Cortex of kidney (tissue), 1 donor: Measurements from ENCODE around the gene ALOX15B.
"Not testable (repeated sequence)": the region's sequence is repeated elsewhere in the genome, so short reads cannot be mapped to it uniquely, and the experiment has no call there.

Experiments
- DNase-seq: peaks from one replicate; lab custom pipeline; 2025; lab: John Stamatoyannopoulos, UW

Gene ALOX15B

GRCh38 chr17:8041249-8041928 lies 2.5 kb downstream of the ALOX15B start:
- no peak for DNase-seq

- no peak for DNase-seq
Observed at GRCh38 chr17:8041979-8042378, 3.1 kb downstream of the ALOX15B start.

GRCh38 chr17:8044819-8045810 lies 6.3 kb downstream of the ALOX15B start:
- no peak for DNase-seq

- DNase-seq = no peak
Observed at GRCh38 chr17:8046306-8046928, 7.6 kb downstream of the ALOX15B start.

- no peak for DNase-seq
Observed at GRCh38 chr17:8046929-8047768, 8.3 kb downstream of the ALOX15B start.

- no peak for DNase-seq
Observed at GRCh38 chr17:8047769-8048110, 8.9 kb downstream of the ALOX15B start.

- no peak for DNase-seq
Observed at GRCh38 chr17:8048236-8048635, 9.4 kb downstream of the ALOX15B start.

GRCh38 chr17:8048736-8049135 lies 9.9 kb downstream of the ALOX15B start:
- no peak for DNase-seq

- DNase-seq = no peak
Observed at GRCh38 chr17:8051831-8052230, 13.0 kb downstream of the ALOX15B start.

GRCh38 chr17:8052256-8053252 lies 13.7 kb downstream of the ALOX15B start:
- no peak for DNase-seq

GRCh38 chr17:8053600-8053999 lies 14.7 kb downstream of the ALOX15B start:
- DNase-seq = no peak

- no peak for DNase-seq
Observed at GRCh38 chr17:8055851-8056231, 17.0 kb downstream of the ALOX15B start.

GRCh38 chr17:8056232-8056975 lies 17.5 kb downstream of the ALOX15B start:
- DNase-seq = no peak

- DNase-seq = no peak
Observed at GRCh38 chr17:8056976-8057625, 18.2 kb downstream of the ALOX15B start.

- DNase-seq = no peak
Observed at GRCh38 chr17:8057691-8058114, 18.8 kb downstream of the ALOX15B start.

GRCh38 chr17:8059131-8059530 lies 20.3 kb downstream of the ALOX15B start:
- no peak for DNase-seq

GRCh38 chr17:8060274-8060673 lies 21.4 kb downstream of the ALOX15B start:
- DNase-seq = no peak

GRCh38 chr17:8061851-8062250 lies 23.0 kb downstream of the ALOX15B start:
- DNase-seq = not testable (repeated sequence)

GRCh38 chr17:8062435-8062806 lies 23.6 kb downstream of the ALOX15B start:
- no peak for DNase-seq
